ENCODE results near the gene ECD.
A peak's percentile ranks its signal among the peaks of the same experiment; 100 is the strongest.

Gene ECD

DNA sequence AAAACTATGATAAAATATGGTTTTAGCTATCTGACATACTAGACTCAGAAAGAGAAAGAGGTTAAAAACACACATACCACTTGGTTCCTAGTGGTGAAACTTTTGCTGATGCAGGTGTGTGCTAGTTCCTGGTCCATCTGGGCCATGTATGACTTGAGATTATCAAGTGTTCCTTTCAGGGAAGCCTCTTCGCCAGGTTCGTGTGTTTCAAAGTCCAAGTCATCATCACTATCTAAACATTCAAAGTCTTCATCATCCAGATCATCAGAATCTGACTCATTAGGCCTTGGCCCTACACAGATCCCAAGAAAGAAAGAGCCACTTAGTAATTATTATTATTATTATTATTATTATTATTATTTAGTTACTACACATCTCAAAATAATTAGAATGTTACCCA, 31.2 kb downstream of the ECD start:
- peaks cover 57% of the 10 kb centered on the region for H3K36me3 ChIP-seq (replicated peaks)
- peak; percentile 13 for DNase-seq
- H3K27me3 ChIP-seq (replicated peaks) = no peaks in the 10 kb centered on the region
- H3K4me3 ChIP-seq (ENCODE audit: low read depth, low read length) = no peak overlapping the region
- H3K27ac ChIP-seq = no peak overlapping the region
- TF ChIP-seq, protein P1, sequence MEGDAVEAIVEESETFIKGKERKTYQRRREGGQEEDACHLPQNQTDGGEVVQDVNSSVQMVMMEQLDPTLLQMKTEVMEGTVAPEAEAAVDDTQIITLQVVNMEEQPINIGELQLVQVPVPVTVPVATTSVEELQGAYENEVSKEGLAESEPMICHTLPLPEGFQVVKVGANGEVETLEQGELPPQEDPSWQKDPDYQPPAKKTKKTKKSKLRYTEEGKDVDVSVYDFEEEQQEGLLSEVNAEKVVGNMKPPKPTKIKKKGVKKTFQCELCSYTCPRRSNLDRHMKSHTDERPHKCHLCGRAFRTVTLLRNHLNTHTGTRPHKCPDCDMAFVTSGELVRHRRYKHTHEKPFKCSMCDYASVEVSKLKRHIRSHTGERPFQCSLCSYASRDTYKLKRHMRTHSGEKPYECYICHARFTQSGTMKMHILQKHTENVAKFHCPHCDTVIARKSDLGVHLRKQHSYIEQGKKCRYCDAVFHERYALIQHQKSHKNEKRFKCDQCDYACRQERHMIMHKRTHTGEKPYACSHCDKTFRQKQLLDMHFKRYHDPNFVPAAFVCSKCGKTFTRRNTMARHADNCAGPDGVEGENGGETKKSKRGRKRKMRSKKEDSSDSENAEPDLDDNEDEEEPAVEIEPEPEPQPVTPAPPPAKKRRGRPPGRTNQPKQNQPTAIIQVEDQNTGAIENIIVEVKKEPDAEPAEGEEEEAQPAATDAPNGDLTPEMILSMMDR (IDR thresholded peaks at IDR 0.05; ENCODE audit: low read depth, low read length, missing control alignments) = no peak
- in situ Hi-C loops (cut with HindIII; ENCODE audit: low pct_ligation_motif_present, low sequenced_read_pairs) = no loop called here

DNA sequence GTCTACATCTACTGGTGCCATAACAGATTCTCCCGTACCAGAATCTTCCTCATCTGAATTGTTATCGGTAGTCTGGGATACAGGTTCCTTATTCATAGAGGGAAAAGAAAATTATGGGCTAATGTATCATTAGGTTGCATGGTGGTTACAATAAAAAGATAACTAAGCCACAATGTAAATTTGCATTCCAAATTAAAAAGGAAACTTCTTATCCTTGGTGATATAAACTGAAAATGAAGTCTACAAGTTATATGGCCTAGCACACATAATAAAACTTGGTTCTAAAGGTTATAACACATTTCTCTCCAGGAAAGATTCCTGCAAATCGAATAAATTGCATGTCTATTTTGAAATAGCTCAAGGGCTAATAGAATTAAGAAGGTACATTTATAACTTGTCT, 33.1 kb downstream of the ECD start:
- TF ChIP-seq, protein P1 (IDR thresholded peaks at IDR 0.05; ENCODE audit: low read depth, low read length, missing control alignments) = no peak
- DNase-seq = no peak
- H3K36me3 ChIP-seq (replicated peaks) = peaks cover 61% of the 10 kb centered on the region
- no peak overlapping the region for H3K4me3 ChIP-seq (ENCODE audit: low read depth, low read length)
- no peaks in the 10 kb centered on the region for H3K27me3 ChIP-seq (replicated peaks)
- H3K27ac ChIP-seq = no peak overlapping the region
- in situ Hi-C loops (cut with HindIII; ENCODE audit: low pct_ligation_motif_present, low sequenced_read_pairs) = no loop called here

DNA sequence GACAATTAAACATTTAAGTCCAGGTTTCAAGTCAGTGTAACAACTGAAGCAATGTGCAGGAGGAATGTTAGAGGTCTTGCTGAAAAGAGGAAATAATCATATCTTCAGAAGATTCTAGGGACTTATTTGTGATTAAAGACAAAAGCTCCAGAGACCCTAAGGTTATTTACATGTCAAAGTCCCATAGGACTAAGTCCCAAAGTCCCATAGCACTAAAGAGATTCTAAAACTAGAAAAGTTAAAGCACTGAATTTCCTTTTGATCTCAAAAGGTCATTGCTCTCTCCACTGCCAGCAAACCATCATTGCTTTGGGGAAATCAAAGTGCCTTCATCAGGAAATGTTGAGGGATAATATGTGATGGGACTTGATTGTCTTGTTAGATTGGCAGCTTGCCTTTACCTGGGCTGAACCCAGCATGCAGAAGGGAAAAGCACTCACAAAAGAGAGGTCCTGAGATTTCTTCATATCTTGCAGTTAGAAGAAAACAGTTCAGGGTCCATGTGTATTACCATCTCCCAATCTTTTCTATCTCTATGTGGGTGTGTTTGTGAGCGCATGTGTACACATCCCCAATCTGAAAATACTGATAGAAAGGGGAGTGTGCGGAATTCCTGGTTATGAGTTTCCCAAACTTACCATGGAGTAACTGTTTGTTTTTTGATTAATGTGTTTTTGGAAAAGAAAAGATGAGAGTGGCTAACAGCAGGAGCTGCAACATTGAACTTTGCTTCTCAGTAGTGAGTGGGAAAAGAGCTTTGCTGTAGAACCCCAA, 35.7 kb downstream of the ECD start:
- no peak for DNase-seq
- Histone ChIP-seq H3K27ac (no peak overlapping the region), H3K27me3 (replicated peaks) (no peaks in the 10 kb centered on the region), H3K36me3 (replicated peaks) (peaks cover 47% of the 10 kb centered on the region), H3K4me3 (ENCODE audit: low read depth, low read length) (no peak overlapping the region)
- in situ Hi-C loops (cut with HindIII; ENCODE audit: low pct_ligation_motif_present, low sequenced_read_pairs) = no loop called here
- TF ChIP-seq, protein P1 (IDR thresholded peaks at IDR 0.05; ENCODE audit: low read depth, low read length, missing control alignments) = no peak

DNA sequence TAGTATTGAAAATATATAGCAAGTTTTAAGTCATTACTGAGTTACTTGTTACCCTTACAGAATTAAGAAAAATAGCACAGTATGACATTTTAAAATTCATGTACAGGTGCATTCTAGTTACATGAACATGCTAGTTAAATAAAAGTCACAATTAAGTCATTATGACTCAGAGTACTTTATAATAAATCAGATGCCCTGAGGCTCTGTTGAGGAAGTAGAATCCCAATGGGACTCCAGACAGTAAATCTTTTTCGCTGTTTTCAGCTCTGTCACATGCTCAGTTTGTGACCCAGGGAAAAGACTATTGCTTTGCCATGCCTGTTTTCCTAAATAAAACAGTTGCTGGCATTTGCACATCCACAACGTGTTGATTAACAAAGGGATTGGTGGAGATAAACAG, 36.5 kb downstream of the ECD start:
- DNase-seq = no peak
- in situ Hi-C loops (cut with HindIII; ENCODE audit: low pct_ligation_motif_present, low sequenced_read_pairs) = no loop called here
- no peak overlapping the region for H3K4me3 ChIP-seq (ENCODE audit: low read depth, low read length)
- H3K36me3 ChIP-seq (replicated peaks) = peaks cover 45% of the 10 kb centered on the region
- H3K27ac ChIP-seq = no peak overlapping the region
- H3K27me3 ChIP-seq (replicated peaks) = no peaks in the 10 kb centered on the region
- TF ChIP-seq, protein P1 (IDR thresholded peaks at IDR 0.05; ENCODE audit: low read depth, low read length, missing control alignments) = no peak

DNA sequence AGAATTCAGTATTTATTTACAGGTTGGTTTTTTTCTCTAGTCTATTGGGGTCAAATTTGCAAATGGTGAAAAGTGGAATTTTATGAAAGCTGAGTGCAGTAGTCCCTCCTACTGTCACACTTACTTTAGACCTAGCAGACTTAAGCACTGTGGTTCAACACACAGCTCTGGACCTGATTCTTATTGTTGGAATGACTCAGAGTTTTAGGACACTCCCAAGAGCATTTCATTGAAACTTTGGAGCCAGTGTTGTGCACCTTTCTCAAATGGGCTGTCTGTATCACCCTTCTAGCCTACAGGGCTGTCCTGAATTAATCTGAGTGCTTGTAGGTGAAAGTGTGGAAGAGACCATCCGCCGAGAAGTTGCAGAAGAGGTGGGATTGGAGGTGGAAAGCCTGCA, 41.5 kb downstream of the ECD start:
- H3K4me3 ChIP-seq (ENCODE audit: low read depth, low read length) = no peak overlapping the region
- DNase-seq = no peak
- H3K27ac ChIP-seq = no peak overlapping the region
- TF ChIP-seq, protein P1 (IDR thresholded peaks at IDR 0.05; ENCODE audit: low read depth, low read length, missing control alignments) = no peak
- in situ Hi-C loops (cut with HindIII; ENCODE audit: low pct_ligation_motif_present, low sequenced_read_pairs) = no loop called here
- no peaks in the 10 kb centered on the region for H3K27me3 ChIP-seq (replicated peaks)
- H3K36me3 ChIP-seq (replicated peaks) = peaks cover 18% of the 10 kb centered on the region

DNA sequence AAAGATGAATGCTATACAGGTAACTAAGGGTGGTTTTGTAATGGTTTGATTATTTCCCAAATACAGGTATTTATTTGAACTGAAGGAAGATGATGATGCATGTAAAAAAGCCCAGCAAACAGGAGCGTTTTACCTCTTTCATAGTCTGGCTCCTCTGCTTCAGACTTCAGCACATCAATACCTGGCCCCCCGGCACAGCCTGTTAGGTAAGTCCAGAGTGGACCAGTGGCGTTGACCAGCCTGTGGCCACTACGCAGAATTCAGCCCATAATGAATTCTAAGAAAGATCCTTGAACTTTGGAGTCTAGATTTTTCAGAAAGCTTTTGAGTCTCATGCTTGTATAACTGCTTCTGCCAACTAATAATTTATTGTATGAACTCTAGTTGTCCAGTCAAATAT, 47.9 kb downstream of the ECD start:
- H3K27ac ChIP-seq = no peak overlapping the region
- no peak for DNase-seq
- TF ChIP-seq, protein P1 (IDR thresholded peaks at IDR 0.05; ENCODE audit: low read depth, low read length, missing control alignments) = no peak
- peaks cover 2% of the 10 kb centered on the region for H3K36me3 ChIP-seq (replicated peaks)
- H3K27me3 ChIP-seq (replicated peaks) = no peaks in the 10 kb centered on the region
- in situ Hi-C loops (cut with HindIII; ENCODE audit: low pct_ligation_motif_present, low sequenced_read_pairs) = no loop called here
- H3K4me3 ChIP-seq (ENCODE audit: low read depth, low read length) = no peak overlapping the region
